EH (cell line): Measurements from ENCODE around the gene SH3GL2.

ENCODE experiments used
- DNase-seq: peaks from one replicate; pipeline ENCODE4 v3.0.0-alpha.2; 2015; ENCODE audit warnings: low read depth

SH3GL2 gene

GRCh38 chr9:17752021-17752420 lies 173.2 kb downstream of the SH3GL2 start:
- no peak for DNase-seq

GRCh38 chr9:17757816-17758215 lies 178.9 kb downstream of the SH3GL2 start:
- DNase-seq: peak; percentile 17

GRCh38 chr9:17760250-17760649 lies 181.4 kb downstream of the SH3GL2 start:
- DNase-seq: no peak

GRCh38 chr9:17761984-17762676 lies 183.3 kb downstream of the SH3GL2 start:
- DNase-seq: no peak

- DNase-seq: no peak
These were observed 185.4 kb downstream of the SH3GL2 start for GRCh38 chr9:17764306-17764705.

GRCh38 chr9:17765131-17765530 lies 186.3 kb downstream of the SH3GL2 start:
- peak; percentile 1 for DNase-seq

GRCh38 chr9:17772223-17772622 lies 193.4 kb downstream of the SH3GL2 start:
- DNase-seq: no peak

- no peak for DNase-seq
These were observed 196.8 kb downstream of the SH3GL2 start for GRCh38 chr9:17775656-17776055.

GRCh38 chr9:17776735-17777134 lies 197.9 kb downstream of the SH3GL2 start:
- DNase-seq: no peak

- DNase-seq: no peak
These were observed 198.6 kb downstream of the SH3GL2 start for GRCh38 chr9:17777465-17777864.

GRCh38 chr9:17782430-17783149 lies 203.7 kb downstream of the SH3GL2 start:
- no peak for DNase-seq

GRCh38 chr9:17783227-17783626 lies 204.4 kb downstream of the SH3GL2 start:
- peak; percentile 9 for DNase-seq

- DNase-seq: no peak
These were observed 210.4 kb downstream of the SH3GL2 start for GRCh38 chr9:17789316-17789715.

GRCh38 chr9:17793713-17794622 lies 215.1 kb downstream of the SH3GL2 start:
- DNase-seq: no peak

- DNase-seq: no peak
These were observed 216.9 kb downstream of the SH3GL2 start for GRCh38 chr9:17795744-17796143.

GRCh38 chr9:17799369-17799768 lies 220.5 kb downstream of the SH3GL2 start:
- DNase-seq: peak; percentile 15

GRCh38 chr9:17800418-17800817 lies 221.6 kb downstream of the SH3GL2 start:
- DNase-seq: no peak

- DNase-seq: peak; percentile 33
These were observed 223.5 kb downstream of the SH3GL2 start for GRCh38 chr9:17802249-17802857.

GRCh38 chr9:17807613-17808282 lies 228.9 kb downstream of the SH3GL2 start:
- DNase-seq: no peak

- no peak for DNase-seq
These were observed 231.5 kb downstream of the SH3GL2 start for GRCh38 chr9:17810317-17810716.

- DNase-seq: peak; percentile 61
These were observed 232.1 kb downstream of the SH3GL2 start for GRCh38 chr9:17810728-17811571.
